GM13976 (cell line): ENCODE measurements around the gene TBX3.

Experiments used
- DNase-seq: peaks from one replicate; pipeline ENCODE4 v3.0.0; 2012; ENCODE audit warnings: low spot score
- in situ Hi-C: fragments of 300-500 bp; cut with MboI; formaldehyde crosslinking; loops from one replicate; pipeline ENCODE4 v1.12.0; 2022; ENCODE audit warnings: low sequenced_read_pairs, mixed read lengths, inconsistent platforms; ENCODE audit not compliant: unreplicated experiment
- TF ChIP-seq, protein P1 (sequence below): IDR thresholded peaks from 2 replicates; pipeline ENCODE4 v1.5.1; 2012; ENCODE audit warnings: borderline replicate concordance, mild to moderate bottlenecking; ENCODE audit not compliant: insufficient read depth; ENCODE audit errors: extremely low read depth, missing control alignments, control extremely low read depth

Gene TBX3

GRCh38 chr12:114688256-114688845, 4.4 kb upstream of the TBX3 start:
- TF ChIP-seq, protein P1, sequence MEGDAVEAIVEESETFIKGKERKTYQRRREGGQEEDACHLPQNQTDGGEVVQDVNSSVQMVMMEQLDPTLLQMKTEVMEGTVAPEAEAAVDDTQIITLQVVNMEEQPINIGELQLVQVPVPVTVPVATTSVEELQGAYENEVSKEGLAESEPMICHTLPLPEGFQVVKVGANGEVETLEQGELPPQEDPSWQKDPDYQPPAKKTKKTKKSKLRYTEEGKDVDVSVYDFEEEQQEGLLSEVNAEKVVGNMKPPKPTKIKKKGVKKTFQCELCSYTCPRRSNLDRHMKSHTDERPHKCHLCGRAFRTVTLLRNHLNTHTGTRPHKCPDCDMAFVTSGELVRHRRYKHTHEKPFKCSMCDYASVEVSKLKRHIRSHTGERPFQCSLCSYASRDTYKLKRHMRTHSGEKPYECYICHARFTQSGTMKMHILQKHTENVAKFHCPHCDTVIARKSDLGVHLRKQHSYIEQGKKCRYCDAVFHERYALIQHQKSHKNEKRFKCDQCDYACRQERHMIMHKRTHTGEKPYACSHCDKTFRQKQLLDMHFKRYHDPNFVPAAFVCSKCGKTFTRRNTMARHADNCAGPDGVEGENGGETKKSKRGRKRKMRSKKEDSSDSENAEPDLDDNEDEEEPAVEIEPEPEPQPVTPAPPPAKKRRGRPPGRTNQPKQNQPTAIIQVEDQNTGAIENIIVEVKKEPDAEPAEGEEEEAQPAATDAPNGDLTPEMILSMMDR, result no peak
- no peak for DNase-seq
- in situ Hi-C loops, result no loop called here

GRCh38 chr12:114687802-114688201, 3.8 kb upstream of the TBX3 start:
- DNase-seq, result no peak
- TF ChIP-seq, protein P1, result no peak
- in situ Hi-C loops, result no loop called here

DNA sequence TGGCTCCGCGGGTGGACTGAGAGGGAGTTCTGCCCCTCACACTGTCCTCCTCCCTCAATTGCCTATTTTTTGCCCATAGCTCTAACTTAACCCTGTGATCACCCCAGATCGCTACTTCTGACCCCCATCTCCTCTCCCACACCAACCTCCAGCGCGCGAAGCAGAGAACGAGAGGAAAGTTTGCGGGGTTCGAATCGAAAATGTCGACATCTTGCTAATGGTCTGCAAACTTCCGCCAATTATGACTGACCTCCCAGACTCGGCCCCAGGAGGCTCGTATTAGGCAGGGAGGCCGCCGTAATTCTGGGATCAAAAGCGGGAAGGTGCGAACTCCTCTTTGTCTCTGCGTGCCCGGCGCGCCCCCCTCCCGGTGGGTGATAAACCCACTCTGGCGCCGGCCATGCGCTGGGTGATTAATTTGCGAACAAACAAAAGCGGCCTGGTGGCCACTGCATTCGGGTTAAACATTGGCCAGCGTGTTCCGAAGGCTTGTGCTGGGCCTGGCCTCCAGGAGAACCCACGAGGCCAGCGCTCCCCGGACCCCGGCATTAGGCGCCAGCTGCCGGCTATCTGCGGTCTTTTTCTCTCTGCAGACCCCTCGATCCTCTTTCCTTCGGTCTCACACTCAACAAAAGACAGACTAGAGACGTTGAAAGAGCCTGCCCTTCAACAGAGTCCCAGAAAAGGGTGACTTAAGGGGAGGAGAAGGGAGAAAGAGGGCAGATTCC, 3.0 kb upstream of the TBX3 start:
- TF ChIP-seq, protein P1, result no peak
- no peak for DNase-seq
- in situ Hi-C loops, result no loop called here

DNA sequence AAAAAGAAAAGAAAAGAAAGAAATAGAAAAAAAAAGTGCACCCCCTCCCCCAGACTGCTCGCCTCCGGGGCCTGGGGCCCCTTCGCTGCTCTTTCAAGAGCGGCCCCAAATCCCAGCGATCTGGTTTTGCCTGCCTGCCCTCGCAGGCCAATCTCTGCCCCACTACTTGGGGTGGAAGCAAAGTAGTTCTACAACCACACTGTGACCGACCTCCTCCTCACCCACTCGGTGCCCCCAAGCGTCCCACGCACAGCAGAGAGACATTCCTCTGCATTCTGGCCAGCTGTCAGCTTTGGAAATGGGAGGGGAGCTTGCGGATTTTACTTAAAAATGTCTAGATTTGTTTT, 2.4 kb upstream of the TBX3 start:
- TF ChIP-seq, protein P1, result no peak
- in situ Hi-C loops, result no loop called here
- DNase-seq, result no peak

DNA sequence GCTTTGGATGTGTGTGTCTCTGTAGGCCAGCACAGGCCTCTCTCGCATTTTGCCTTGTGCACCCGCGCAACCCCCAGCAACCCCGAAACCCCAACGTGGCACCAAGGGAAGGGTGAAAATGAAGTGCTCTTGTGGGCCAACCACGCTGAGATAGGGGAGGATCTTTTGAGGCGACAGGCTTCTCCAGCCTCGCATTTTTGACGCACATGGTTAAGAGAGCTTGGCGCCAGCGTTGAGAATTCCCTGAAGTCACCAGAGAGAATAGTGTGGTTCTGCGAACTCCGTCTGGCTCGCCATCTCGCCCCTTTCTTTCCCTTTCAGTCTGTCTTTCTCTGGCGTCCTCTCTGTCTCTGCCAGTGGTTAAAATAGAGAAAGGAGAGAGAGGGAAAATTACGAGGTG, 1.9 kb upstream of the TBX3 start:
- DNase-seq, result no peak
- TF ChIP-seq, protein P1, result no peak
- in situ Hi-C loops, result no loop called here

GRCh38 chr12:114685320-114685781, 1.4 kb upstream of the TBX3 start:
- no peak for DNase-seq
- TF ChIP-seq, protein P1, result no peak

DNA sequence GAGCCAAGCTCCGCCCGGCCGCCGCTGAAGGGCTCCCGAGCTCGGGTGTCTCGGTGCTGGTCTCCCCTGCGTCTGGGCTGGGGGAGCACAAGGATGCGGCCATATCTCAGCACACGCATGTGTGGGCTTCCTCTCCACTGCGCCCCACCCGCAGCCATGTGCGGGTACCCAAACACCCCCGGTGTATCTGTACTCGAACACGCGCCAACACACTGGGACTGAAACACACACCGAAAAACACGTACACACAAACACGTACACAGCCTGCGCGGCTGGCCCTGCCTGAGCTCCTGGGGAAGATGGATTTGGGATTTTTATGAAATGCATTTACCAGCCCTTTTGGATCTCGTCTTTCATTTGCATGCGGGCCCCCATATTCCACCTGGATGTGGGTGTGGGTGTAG, 897 bp upstream of the TBX3 start:
- DNase-seq, result no peak
- TF ChIP-seq, protein P1, result no peak
- in situ Hi-C loops, result no loop called here

More at GRCh38 chr12:114685320-114685781, 1.4 kb upstream of the TBX3 start:
- in situ Hi-C loops, result no loop called here
